ENCODE measurements around the gene SEC16B.

DNA sequence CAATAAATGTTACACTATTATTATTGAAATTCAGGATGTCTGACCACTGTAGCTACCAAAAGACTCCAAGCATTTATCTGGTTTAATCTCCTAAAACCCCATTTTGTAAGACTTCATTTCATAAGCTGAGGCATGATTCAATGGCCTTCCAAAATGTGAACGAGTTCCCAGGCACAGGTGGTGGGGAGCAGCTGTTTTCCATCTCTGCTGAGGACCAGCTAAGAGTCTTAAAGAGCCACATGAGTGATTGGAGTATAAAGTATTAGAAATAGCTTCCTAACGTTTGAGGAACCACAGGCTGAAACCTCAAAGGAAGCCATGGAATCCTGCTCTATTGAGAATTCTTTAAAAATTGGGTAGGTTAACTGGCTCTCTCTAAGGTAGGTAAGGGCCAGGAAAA lies 44.9 kb downstream of the SEC16B start:
- TF ChIP-seq EZH2 (IDR thresholded peaks at IDR 0.05; ENCODE audit: low read length, missing control alignments): no peak
- TF ChIP-seq, protein P1, sequence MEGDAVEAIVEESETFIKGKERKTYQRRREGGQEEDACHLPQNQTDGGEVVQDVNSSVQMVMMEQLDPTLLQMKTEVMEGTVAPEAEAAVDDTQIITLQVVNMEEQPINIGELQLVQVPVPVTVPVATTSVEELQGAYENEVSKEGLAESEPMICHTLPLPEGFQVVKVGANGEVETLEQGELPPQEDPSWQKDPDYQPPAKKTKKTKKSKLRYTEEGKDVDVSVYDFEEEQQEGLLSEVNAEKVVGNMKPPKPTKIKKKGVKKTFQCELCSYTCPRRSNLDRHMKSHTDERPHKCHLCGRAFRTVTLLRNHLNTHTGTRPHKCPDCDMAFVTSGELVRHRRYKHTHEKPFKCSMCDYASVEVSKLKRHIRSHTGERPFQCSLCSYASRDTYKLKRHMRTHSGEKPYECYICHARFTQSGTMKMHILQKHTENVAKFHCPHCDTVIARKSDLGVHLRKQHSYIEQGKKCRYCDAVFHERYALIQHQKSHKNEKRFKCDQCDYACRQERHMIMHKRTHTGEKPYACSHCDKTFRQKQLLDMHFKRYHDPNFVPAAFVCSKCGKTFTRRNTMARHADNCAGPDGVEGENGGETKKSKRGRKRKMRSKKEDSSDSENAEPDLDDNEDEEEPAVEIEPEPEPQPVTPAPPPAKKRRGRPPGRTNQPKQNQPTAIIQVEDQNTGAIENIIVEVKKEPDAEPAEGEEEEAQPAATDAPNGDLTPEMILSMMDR (conservative IDR thresholded peaks at IDR 0.05 in 1 of 2, IDR thresholded peaks at IDR 0.05 in 1 of 2; ENCODE audit: low read depth in 1 of 2, low read length in 2 of 2): no peak

Measured in fibroblast of lung (primary cell).